NCI-H2107 treated with DMSO at 0.1 percent for 48 hours (cell line): Measurements from ENCODE around the gene GREM1.

Experiments
- DNase-seq: peaks from one replicate; lab custom pipeline; 2025; ENCODE audit not compliant: unreplicated experiment; lab: John Stamatoyannopoulos, UW

The GREM1 gene

GRCh38 chr15:32694222-32694983 lies 23.4 kb upstream of the GREM1 start:
- DNase-seq = no peak

DNA sequence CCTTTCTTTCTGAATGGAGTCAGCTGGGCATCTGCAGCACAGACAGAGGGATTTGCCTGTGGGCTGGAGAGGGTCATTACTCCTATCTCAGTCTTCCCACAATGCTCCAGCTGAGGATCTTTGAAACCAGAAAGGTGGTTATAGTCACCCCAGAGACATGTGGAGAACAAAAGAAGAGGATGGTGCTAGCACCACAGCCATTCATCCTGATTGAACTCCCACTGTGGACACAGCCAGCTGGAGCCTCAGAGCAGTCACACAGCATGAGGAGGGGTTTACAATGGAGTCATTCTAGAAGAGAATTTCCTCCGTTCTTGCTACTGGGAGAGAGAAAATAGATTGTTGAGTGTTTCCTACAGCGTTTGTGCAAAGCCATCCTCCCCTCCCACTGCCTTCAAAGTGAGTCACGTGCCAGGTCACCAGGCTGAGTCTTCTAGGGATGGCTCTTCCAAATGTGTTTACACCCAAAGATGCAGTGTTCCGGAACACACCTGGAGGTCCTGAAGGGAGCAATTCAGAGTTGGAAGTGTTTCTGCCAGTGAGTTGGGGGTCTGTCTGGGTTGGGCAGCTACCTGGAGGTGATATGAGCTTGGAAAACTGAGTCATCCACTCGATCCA lies 18.9 kb upstream of the GREM1 start:
- DNase-seq = no peak

- DNase-seq = no peak
These were observed 17.2 kb upstream of the GREM1 start for GRCh38 chr15:32700501-32701150.

GRCh38 chr15:32701863-32702262 lies 15.9 kb upstream of the GREM1 start:
- no peak for DNase-seq

GRCh38 chr15:32704395-32704981 lies 13.3 kb upstream of the GREM1 start:
- DNase-seq = no peak

GRCh38 chr15:32705446-32705845 lies 12.4 kb upstream of the GREM1 start:
- no peak for DNase-seq

GRCh38 chr15:32706704-32707103 lies 11.1 kb upstream of the GREM1 start:
- DNase-seq = no peak

DNA sequence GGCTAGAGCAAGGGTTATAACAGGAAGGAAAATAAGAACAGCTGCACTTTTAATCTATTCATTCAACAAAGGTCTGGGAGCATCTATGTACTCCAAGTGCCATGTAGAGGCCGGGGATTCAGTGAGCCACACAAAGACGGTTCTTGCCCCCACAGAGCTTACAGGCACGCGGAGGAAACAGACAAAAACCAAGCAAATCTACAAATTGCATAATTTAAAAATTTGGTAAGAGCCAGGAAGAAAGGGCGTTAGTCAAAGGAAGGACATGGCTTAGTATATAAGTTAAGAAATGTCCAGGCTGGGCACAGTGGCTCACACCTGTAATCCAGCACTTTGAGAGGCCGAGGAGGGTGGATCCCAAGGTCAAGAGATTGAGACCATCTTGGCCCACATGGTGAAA lies 10.4 kb upstream of the GREM1 start:
- DNase-seq = no peak

DNA sequence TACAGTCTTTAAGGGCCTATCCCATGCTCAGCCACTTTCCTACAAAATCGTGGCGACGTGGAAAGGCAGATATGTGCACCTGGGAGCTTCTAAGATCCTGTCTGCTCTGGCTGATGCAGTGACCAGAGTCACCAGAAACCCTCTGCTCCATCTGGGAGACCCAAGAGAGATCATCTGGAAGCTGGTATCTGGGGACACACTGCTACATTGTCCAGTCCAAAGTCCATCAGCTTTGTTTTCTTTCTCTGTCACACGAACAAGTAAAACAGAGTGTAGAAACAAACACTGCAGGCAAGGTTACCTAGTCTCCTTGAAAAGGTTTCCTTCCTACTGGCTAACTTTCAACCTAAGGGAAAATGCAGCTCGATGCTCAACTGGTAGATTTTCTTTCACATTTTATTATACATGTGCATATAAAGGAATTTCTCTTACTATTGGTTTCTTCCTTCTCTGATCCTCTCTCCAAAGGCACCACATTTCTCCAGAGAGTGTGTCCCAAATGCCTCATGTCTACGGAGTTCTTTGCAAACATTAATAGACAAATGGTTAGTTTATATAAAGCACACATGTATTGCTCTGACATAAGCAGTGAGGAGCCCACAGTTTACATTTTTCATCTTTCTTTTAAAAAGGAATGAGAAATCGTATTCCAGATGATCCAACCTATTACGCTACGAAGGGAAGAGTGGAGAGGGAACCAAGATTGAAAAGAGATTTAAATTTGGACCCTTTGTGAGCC lies 8.3 kb upstream of the GREM1 start:
- DNase-seq = no peak

DNA sequence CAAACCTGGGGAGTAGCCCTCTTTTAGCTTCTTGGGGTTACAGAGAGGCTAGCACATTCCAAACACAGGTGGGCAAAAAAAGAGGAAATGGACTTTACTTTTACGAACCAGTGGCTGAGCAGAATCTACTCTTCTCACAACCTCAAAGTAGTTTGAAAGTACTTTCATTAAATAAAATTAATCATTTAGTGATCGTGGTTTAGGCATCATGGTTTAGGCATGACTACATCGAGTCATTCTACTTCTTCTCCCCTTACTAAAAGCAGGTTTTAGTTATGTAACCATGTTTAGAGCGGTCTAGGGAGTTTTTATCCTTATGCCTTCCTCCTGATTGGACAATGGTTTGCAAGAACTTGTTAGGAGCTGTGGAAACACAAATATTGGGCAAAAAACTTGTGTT lies 2.5 kb upstream of the GREM1 start:
- no peak for DNase-seq

GRCh38 chr15:32716216-32716914 lies 1.4 kb upstream of the GREM1 start:
- DNase-seq = no peak

GRCh38 chr15:32716915-32717425 lies 834 bp upstream of the GREM1 start:
- no peak for DNase-seq

DNA sequence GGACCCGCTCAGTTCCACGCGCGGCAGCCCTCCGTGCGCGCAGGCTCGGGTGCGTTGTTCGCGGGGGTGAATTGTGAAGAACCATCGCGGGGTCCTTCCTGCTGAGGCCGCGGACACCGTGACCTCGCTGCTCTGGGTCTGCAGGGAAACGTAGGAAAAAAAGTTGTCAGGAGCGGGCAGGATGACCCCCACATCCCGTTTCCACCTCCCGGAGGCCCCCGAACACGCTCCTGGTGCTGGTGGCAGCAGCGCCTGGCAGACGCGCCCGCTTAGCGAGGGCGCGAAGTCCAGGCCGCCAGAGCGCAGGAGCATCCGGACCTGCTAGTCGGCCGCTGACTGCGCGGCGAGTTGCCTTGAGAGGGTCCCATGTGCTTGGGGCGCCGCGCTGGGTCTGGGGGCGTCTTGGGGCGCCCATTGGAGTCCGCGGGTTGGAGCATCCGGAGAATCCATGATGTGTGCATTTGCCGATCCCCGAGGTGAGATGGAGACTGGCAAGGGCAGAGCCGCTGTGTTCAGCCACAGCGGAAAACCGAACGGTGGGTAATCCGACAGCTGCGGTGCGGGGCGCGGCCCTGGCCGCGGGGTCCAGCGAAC lies 520 bp downstream of the GREM1 start:
- DNase-seq = no peak

GRCh38 chr15:32718821-32719716 lies 1.3 kb downstream of the GREM1 start:
- DNase-seq = no peak

DNA sequence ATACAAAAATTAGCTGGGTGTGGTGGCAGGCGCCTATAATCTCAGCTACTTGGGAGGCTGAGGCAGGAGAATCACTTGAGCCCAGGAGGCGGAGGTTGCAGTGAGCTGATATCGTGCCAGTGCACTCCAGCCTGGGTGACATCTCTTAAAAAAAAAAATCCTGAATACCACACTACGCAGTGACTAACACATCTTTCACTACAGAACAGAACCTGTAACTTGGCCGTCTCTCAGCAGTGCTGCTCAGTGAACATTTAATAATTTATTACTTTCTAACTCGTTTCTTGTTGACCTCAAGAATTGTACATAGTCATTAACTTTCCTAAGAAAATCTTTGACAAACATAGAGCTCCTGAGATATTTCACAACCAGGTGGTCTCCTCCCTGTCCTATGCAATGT lies 3.8 kb downstream of the GREM1 start:
- DNase-seq = no peak

- no peak for DNase-seq
These were observed 4.3 kb downstream of the GREM1 start for GRCh38 chr15:32722136-32722535.

GRCh38 chr15:32723171-32723948 lies 5.6 kb downstream of the GREM1 start:
- no peak for DNase-seq

GRCh38 chr15:32729700-32730395 lies 12.0 kb downstream of the GREM1 start:
- DNase-seq = no peak
